ELR (cell line): ENCODE data around the gene SLC7A6.
A peak's percentile ranks its signal among the peaks of the same experiment; 100 is the strongest.

Experiments used
- DNase-seq: peaks from one replicate; pipeline ENCODE4 v3.0.0-alpha.2; 2015; ENCODE audit warnings: low read depth

Gene SLC7A6

DNA sequence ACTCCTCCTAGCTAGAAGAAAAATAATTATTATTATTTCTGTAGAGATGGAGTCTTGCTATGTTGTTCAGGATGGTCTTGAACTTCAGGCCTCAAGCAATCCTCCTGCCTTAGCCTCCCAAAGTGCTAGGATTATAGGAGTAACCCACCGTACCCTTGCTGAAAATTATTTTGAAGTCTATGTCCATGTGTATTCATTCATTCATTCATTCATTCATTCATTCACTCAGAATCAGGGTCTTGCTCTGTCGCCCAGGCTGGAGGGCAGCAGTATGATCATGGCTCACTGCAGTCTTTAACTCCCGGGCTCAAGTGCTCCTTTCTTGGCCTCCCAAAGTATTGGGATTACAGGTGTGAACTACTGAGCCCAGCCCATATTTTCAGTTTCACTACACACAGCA lies 42.3 kb downstream of the SLC7A6 start:
- DNase-seq = no peak

DNA sequence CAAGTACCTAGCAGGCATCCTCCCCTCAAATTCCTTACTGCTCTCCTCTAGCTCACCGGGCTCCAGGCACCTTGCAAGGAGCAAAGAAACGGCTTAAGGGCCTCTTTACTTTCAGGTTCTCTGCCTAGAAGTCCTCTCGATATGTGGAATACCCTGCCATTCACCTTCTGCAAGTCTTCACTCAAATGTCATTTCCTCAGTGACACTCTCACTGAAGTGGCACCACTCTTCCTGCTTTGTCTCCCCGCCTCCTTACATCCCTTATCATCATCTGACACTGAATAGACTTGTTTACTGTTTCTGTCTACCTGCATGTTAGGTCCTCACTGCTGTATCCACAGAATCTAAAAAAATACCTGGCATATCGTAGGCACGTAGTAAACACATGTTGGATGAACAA lies 45.5 kb downstream of the SLC7A6 start:
- no peak for DNase-seq

DNA sequence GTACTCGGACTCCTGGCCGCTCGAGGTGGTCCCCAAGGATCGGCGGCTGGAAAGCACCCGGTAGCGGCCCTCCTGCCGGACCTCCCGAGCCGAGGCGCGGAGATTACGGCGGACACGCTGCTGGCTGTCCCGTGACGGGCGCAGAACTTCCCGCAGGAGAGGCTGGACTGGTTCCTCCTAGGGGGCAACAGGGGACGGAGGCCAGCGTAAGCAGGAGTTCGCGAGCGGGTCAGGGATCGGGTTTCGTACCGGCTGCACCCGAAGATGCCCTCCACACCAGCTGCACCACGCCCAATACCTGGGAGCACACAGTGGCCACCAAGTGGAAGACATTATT lies 46.1 kb downstream of the SLC7A6 start:
- DNase-seq = no peak

DNA sequence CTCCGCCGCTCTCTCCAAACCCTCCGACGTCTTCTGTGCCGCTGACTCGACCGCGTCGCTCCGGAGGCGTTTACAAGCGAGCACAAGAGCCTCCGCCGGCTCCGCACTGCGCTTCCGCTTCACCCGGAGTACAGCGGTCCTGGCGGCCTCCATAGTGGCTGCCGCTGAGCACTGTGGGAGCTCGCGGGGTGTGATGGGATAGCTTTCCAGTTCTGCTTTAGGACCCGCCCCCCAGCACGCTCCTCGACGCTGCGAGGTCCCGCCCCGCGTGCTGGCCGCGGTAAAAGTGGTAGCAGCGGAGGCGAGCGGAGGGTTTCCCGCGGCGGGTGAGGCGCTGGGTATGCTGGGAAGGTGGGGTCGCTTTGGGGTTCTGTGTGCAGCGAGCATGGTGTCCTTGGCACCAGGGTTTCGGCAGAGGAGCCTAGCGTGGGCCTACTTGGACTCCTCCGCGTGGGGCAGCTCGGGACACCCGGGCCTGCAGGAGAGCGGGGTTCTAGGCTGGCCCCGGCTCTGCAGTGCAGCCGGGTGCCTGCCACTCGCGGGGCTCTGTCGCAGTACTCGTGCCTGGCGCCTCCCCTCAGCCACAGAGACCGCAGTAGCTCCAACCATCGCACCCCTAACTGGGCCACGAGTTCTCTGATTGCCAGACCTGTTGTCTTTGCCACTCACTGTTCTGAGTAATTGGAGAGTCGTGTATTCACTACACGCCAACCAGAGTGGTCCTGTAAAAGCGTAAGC lies 46.6 kb downstream of the SLC7A6 start, which contains the start of the genes PRMT7 and SLC7A6OS:
PRMT7 (plus strand) TSS at position 246 of the 738 bp plus-strand sequence. CDS start 4,961 bp downstream, outside the sequence.
SLC7A6OS (minus strand) TSS at position 173 of the 738 bp plus-strand sequence; CDS start at position 153, 20 bp downstream.
- peak; percentile 95 for DNase-seq

DNA sequence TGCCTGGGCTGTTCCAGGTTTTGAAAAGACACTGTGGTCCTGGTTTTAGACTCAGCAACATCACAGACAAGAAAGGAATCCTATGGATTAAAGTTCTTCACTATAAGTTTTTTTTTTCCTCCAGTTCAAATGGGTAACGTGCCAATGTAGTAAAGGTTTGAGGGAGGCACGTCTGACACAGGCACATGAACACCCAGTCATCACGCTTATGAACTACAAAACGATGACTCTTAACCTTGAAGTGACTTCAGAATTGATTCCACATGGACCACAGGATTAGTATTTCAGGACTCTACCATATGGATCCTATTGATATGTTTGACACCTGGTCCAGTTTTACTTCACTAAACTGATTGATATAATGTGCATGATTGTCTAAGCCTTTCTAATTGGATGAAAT lies 48.8 kb downstream of the SLC7A6 start:
- no peak for DNase-seq

DNA sequence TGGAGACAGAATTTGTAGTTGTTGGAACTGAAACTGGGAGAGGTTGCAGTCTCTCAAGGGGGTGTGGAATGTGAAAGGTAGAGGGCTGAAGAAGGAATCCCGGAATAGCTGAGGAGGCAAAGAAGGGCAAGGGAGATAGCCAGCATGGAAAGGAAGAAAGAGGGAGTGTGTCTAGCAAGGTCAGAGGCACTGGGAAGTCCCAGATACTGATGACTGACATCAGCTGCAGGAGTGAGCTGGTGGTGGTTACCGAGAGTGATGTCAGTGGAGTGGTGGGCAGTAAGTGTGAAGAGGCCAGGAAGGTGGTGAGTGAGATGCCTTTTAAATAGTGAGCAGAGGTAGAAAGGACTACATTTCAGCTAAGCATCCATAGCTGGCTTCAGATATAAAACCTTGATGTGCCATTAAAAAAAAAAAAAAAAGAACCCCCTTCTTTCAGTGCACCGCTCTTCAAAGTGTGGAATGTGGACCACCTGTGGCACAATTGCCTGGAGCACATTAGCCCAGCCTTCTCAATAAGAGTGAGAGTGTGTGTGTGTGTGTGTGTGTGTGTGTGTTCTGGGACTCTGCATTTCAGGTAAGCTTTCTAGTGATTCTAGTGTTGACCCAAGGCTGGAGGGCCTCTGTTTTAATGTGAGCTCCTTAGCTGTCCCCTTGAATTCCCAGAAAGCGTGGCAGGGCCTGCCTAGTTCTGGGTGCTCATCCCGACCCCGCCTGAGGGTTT lies 55.0 kb downstream of the SLC7A6 start:
- DNase-seq = no peak

DNA sequence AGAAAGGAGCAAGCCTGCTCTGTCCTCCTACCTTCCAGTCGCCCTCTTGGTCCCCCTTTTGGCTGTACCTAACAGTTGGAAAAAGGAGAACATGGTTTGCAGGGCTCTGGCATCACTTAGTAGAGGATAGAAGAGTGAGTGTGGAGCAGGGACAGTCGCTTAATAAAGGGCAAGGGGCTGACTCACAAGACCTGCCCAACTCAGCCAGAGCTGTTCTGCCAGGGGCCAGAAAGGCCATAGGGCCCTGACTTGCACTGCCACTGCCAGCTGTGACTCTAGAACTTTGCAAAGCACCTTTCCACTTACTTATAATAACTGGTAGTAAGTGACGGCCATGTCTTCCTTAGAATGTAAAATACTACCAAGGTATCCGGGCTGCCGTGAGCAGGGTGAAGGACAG lies 60.0 kb downstream of the SLC7A6 start:
- DNase-seq = no peak

DNA sequence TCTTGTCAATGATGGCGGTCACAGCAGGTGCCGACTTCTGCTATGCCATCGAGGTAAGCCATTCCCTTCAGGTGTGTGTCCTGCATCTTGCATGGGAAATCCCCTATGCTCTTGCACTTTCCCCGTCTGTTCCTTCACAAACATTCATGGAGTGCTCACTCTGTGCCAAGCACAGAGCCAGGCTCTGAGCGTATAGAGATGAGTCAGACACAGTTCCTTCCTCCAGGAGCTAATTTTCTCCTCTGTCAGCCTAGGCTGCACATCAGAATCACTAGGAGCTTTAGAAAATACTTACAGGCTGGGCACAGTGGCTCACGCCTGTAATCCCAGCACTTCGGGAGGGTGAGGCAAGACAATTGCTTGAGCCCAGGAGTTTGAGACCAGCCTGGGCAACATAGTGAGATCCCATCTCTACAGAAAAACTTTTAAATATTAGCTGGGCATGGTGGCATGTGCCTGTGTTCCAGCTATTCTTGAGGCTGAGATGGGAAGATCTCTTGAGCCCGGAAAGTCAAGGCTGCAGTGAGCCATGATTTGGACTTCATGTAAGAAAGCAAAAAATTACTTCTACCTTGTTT lies 60.5 kb downstream of the SLC7A6 start:
- no peak for DNase-seq

DNA sequence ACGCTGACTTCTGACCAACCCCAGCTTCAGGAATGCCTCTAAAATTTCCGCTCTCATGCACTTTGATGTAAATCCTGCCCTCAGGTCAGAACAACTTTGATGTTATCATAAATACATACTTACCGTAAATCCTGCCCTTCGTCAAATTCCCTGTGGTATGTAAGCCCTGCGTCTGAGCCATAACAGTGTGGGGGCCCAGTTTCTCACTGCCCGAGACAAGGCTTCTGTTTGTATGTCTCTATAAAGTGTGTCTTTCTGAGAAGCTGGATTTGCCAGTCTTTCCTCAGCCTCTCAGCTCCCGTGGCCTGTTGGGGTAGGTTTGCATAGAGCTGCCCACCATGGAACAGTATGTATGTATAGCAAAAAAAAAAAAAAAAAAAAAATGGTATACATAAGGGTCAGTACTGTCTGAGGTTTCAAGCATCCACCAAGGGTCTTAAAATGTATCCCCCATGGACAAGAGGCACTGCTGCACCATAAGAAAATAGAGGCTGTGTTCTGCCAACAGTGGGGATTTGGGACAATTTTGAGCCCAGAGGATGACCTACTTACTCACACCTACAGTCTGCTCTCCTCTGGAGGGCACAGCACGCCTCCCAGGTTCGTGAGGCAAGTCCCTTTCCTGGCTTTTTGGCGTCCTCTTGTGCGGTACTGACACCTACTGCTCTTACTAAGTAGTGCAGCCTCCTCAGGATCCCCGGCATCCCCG lies 64.0 kb downstream of the SLC7A6 start:
- DNase-seq = peak; percentile 89

DNA sequence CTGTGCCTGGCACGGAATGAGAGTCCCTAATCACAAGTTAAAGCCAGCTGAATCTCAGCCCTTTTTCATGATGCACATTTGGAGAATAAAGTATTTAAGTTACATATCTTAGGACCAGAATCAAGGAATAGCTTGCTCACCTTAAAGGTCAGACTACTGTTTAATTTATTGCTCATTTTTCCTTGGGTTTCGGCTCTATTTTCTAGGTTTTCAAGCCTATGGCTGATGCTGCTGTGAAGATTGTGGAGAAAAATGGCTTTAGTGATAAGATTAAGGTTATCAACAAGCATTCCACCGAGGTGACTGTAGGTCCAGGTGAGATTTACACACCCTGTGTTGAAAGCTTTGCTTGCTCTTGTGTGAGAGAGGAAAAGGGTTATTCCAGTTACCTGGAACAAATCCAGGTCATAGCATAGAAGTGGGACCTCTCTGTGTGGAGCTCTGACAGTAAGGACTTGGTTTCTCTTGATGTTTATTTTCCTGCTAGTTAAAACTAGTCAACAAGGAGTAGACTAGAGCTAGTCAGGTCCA lies 64.6 kb downstream of the SLC7A6 start:
- no peak for DNase-seq

DNA sequence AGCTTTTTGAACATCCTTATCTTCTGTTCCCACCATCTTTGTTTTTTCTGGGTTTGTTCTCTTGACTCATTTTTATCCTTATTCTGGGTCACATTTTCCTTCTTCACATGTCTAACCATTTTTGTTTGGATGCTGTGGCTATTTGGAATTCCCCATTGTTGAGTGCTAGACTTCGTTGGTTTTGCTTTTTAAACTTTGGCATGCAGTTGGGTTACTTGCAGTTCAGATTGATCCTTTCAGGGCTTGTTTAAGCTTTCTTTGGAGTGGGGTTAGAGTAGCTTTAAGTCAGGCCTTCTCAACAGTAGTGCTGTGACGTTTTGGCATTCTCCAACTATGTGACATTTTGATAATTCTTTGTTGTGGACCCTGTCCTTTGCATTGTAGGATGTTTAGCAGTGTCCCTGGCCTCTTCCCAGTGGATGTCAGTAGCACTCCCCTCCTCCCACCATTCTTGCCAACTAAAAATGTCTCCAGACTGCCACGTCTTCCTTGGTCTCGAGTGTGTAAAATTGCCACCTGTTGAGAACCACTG lies 67.6 kb downstream of the SLC7A6 start:
- no peak for DNase-seq

DNA sequence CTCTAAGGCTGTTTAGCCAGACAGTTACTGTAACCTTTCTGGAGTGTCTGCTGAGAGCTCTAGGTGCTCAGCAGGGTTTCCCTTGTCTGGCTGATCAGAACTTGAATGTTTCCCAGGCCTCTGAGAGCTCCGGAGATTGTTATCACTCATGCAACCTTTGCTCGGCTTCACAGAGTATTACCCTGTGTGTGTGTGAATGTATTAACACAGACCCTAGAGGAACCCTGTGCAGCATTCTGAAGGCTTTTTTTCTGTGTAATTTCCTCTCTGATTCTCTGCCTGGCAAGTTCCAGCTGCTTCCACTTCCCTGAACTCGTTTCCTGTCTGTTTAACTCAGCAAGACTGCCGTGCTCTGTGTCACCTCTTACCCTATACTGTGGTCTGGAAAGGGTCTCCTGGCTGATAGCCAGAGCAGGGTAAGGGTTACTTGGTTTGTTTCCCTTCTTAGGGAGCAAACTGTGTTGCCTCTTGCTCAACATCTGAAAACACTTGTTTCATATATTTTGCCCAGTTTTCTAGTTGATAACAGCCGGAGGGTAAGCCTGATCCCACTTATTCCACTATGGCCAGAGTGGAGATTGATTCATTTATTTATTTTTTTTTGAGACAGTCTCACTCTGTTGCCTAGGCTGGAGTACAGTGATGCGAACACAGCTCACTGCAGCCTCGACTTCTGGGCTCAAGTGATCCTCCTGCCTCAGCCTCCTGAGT lies 68.2 kb downstream of the SLC7A6 start:
- DNase-seq = no peak

DNA sequence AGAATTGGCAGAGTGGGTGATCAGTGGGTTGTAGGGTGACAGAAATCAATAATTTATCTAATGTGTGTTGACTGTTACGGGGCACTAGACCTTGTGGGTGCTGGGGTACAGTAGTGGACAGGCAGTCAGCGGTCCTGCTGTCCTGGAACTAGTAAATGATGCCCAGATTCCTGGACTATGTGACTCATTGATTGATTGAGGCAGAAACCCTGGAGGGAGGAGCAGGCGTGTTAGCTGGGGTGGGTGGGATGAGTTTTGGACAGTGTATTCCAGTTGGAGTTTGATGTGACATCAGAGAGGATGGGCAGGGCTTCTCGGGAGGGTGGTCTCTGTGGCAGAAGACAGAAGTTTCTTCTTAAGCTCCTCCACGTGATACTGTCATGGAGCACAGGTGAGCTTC lies 70.8 kb downstream of the SLC7A6 start:
- DNase-seq = peak; percentile 46

DNA sequence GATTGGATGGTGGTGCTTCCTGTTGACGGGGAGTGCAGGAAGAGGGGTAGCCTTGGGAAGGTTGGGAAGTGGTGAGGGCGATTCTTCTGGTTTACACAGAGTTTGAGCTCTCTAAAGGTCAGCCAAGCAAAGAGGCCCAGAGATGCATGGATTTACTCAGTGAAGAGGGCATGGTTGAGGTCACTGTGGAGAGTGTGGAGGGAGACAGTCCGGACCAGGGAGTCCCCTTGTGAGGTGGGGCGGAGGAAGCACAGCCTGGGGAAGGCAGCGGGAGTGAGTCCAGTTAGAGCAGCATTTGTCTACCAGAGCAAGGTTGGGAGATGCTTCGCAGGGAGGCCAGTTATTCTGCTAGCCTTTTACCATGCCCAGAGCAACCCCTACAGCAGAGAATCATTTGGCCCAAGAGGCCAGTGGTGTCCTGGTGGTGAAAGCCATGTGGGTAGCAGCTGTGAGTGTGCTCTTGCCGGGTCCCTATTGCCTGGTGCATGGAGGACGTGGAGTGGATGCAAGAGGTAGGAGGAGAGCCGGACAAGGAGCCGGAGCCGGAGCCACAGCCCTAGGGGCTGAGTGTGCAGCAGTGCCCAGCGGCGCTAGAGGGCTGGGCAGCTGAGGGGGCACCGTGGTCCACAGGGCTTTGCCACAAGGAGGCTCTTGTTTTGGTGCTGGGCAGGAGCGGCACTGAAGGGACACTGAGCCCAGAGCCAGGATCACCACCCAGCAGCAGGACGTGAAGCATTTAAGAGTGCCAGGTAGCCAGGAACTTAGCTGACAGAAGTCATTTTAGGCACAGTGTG lies 74.2 kb downstream of the SLC7A6 start:
- DNase-seq = no peak

DNA sequence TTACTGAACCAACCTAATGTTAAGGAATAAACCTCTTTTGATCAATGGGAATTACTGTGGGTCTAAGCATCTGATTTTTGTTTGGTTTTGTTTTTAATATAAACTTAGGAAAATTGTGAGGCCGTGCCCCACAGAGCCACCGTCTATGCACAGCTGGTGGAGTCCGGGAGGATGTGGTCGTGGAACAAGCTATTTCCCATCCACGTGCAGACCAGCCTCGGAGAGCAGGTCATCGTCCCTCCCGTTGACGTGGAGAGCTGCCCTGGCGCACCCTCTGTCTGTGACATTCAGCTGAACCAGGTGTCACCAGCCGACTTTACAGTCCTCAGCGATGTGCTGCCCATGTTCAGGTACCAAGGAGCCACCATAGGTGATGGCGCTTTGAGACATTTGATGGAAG lies 74.9 kb downstream of the SLC7A6 start:
- DNase-seq = no peak

DNA sequence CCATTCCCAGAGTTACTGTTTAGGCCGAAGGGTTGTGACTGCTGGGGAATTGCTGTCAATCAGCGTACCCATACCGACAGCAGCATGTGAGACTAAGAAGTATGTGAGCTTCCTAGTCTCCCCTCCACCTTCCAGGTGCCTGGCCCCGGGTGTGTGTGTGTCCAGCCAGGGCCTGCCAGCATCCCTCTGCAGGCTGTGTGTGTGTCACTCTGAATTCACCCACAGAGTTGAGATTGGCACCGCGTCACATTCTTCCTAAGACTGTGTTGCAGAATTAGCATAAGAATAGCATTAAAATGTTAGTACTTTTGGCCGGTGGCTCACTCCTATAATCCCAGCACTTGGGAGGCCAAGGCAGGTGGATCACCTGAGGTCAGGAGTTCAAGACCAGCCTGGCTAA lies 78.3 kb downstream of the SLC7A6 start:
- no peak for DNase-seq

DNA sequence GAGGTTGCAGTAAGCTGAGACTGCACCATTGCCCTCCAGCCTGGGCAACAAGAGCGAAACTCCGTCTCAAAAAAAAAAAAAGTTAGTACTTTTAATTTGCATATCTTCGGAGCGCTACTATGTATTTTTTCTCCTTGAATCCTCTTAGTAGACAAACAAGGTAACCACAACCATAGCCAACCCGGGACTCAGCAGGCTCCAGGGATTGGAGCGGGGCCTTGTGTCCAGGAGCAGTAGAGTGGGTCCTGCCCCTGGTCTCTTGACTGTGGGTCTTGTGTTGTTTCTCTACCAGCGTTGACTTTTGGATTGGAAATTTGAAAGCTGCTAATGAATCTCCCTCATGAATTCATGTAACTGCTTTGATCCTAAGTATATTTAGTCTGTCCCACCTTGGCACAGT lies 78.8 kb downstream of the SLC7A6 start:
- DNase-seq = no peak

DNA sequence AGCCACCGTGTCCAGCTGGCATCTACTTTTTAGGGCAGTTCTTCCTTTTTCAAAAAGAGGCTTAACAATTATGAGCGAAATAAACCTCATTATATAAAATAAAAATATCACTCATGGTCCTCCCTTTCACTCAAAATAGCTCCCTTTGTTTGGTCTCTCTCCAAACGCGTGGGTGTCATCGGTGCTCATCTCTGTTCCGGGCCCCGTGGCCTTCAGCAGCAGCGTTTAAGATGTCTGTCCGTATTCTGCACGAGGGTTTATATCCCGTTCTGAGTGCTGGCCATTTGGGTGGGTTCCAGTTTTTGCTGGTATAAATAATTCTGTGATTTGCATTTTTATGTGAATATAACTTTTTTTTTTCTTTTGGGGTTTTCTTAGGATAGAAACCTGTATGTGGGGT lies 79.9 kb downstream of the SLC7A6 start:
- no peak for DNase-seq

DNA sequence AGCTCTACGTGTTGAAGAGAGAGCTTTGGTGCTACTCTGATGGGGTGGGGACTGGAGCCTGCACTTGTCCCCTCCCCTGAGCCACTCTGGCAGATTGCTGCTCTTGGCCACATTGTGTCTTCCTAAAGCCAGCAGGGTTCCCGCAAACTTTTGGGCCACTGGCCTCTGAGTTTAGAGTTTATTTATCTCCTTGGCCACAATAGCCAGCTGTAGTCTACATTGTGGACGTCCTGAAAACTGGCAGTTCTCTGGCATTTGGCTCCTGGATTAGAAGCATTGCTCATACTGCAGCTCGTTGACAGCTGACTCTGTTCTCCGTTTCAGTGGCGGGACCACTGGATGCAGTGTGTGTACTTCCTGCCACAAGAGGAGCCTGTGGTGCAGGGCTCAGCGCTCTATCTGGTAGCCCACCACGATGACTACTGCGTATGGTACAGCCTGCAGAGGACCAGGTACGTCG lies 81.1 kb downstream of the SLC7A6 start:
- no peak for DNase-seq

DNA sequence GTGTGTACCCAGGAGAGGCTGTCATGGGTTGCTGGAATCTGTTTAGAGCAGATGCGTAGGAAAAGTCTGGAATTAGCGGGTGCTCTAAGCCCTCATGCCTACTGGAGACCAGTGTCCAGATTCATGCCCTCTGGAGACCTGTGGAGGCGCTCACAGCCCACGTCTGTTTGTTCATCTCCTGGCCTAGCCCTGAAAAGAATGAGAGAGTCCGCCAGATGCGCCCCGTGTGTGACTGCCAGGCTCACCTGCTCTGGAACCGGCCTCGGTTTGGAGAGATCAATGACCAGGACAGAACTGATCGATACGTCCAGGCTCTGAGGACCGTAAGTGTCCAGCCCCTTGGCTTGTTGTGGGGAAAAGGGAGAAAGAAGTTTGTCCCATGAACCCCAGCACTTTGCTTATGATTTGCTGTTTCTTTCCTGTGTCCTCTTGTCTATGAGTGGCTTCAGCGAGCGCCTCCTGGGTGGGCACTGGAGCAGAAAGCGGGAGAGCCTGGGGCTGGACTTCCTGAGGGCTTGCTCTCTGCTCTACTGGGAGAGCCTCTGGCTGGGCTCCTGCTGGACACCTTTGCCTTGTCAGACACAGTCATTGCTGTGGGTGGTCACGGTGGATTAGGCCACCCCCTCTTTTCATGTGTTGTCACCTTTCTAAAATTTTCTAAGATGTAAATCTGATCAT lies 81.8 kb downstream of the SLC7A6 start:
- no peak for DNase-seq
